Adrenal gland (tissue), 5 donors: ENCODE measurements around the gene HBE1.

Experiments used
- POLR2A ChIP-seq, 2 donors: fragments of 450-650 bp; IDR thresholded peaks; one replicate each; pipeline ENCODE4 v1.6.1; 2017; ENCODE audit warnings: antibody characterized with exemption in 2 of 2, mild to moderate bottlenecking in 2 of 2, moderate library complexity in 1 of 2
- TF ChIP-seq, protein P1 (sequence below), 6 experiments: fragments of 450-650 bp in 4 of 6; fragments of 200-600 bp in 2 of 6; sonication (generic) in 1 of 6; IDR thresholded peaks; 1 replicate in 5 of 6; 2 replicates in 1 of 6; pipeline versions ENCODE4 v1.5.1 to v1.8.0; 2016 to 2021; ENCODE audit warnings: antibody characterized with exemption in 6 of 6, mild to moderate bottlenecking in 2 of 6, moderate library complexity in 1 of 6
- donor health status: DM: no; HTN: no; CAD: no.

DNA sequence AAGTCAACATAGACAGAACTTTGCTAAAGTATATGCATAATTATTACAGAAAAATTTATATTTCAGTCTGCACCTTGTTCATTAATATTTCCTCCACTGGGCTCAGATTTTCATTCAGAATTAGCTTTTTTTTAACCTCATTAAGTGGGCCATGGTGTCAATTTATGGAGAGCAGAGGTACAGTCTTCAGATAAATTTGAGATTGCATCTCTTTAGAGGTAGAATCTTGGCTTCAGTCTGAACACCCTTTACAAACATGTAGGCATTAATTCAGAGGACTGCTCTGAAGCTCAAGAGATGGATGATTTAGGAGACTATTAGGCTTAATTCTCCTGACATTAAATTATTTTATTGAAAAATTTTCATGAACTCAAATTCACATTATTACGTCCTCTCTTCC lies 39.5 kb downstream of the HBE1 start:
- TF ChIP-seq, protein P1, sequence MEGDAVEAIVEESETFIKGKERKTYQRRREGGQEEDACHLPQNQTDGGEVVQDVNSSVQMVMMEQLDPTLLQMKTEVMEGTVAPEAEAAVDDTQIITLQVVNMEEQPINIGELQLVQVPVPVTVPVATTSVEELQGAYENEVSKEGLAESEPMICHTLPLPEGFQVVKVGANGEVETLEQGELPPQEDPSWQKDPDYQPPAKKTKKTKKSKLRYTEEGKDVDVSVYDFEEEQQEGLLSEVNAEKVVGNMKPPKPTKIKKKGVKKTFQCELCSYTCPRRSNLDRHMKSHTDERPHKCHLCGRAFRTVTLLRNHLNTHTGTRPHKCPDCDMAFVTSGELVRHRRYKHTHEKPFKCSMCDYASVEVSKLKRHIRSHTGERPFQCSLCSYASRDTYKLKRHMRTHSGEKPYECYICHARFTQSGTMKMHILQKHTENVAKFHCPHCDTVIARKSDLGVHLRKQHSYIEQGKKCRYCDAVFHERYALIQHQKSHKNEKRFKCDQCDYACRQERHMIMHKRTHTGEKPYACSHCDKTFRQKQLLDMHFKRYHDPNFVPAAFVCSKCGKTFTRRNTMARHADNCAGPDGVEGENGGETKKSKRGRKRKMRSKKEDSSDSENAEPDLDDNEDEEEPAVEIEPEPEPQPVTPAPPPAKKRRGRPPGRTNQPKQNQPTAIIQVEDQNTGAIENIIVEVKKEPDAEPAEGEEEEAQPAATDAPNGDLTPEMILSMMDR (IDR thresholded peaks at IDR 0.05) = no peak
- TF ChIP-seq POLR2A (IDR thresholded peaks at IDR 0.05) = no peak
